ENCODE results near the gene KCNG4. TPM values are rescaled to one million over a fixed set of nuclear protein-coding genes. Genes with fewer than 3 reads are reported as not detected.

Gene KCNG4
- total and polyA plus RNA-seq, 2 donors (not counting 1 experiment from before 2014, with no cell fraction given), result not detected

- no peaks in the 10 kb centered on the region for H3K79me2 ChIP-seq (ENCODE audit: control insufficient read depth, insufficient read depth, low read length)
- no peaks in the 10 kb centered on the region for H3K9me3 ChIP-seq (ENCODE audit: control insufficient read depth, insufficient read depth, low read depth, low read length)
- no peak for DNase-seq (ENCODE audit: low read depth in 2 of 2)
- H4K20me1 ChIP-seq (ENCODE audit: control insufficient read depth, extremely low read depth, insufficient read depth, low read length), result no peaks in the 10 kb centered on the region
- no peak overlapping the region for H2AFZ ChIP-seq (ENCODE audit: low read length)
- H3K4me3 ChIP-seq (replicated peaks in 1 of 4; ENCODE audit: control extremely low read depth in 1 of 4, insufficient read depth in 1 of 4, low read depth in 3 of 4, low read length in 4 of 4), result no peak overlapping the region
- no peak overlapping the region for H3K9ac ChIP-seq (ENCODE audit: insufficient read depth, low read length)
- H3K4me1 ChIP-seq (ENCODE audit: control insufficient read depth, extremely low read depth, insufficient read depth, low read length), result no peaks in the 10 kb centered on the region
- H3K36me3 ChIP-seq (ENCODE audit: control insufficient read depth, insufficient read depth, low read length), result no peaks in the 10 kb centered on the region
- H3K27ac ChIP-seq (ENCODE audit: insufficient read depth, low read length), result no peak overlapping the region
- TF ChIP-seq EZH2 (IDR thresholded peaks at IDR 0.05; ENCODE audit: low read length, missing control alignments) (no peak), CTCF (conservative IDR thresholded peaks at IDR 0.05 in 1 of 2, IDR thresholded peaks at IDR 0.05 in 1 of 2; ENCODE audit: low read depth in 1 of 2, low read length in 2 of 2) (no peak)
- no peak overlapping the region for H3K4me2 ChIP-seq (ENCODE audit: extremely low read depth, insufficient read depth, low read length)
- H3K27me3 ChIP-seq (ENCODE audit: control insufficient read depth, insufficient read depth, low read length), result peaks cover 12% of the 10 kb centered on the region
Measured at GRCh38 chr16:84271037-84271436, 31.2 kb upstream of the KCNG4 start.

GRCh38 chr16:84270531-84270930, 30.7 kb upstream of the KCNG4 start:
- Histone ChIP-seq H3K4me3 (replicated peaks in 1 of 4; ENCODE audit: control extremely low read depth in 1 of 4, insufficient read depth in 1 of 4, low read depth in 3 of 4, low read length in 4 of 4) (no peak overlapping the region), H3K79me2 (ENCODE audit: control insufficient read depth, insufficient read depth, low read length) (no peaks in the 10 kb centered on the region), H3K9ac (ENCODE audit: insufficient read depth, low read length) (no peak overlapping the region), H2AFZ (ENCODE audit: low read length) (no peak overlapping the region), H3K4me2 (ENCODE audit: extremely low read depth, insufficient read depth, low read length) (no peak overlapping the region), H3K9me3 (ENCODE audit: control insufficient read depth, insufficient read depth, low read depth, low read length) (no peaks in the 10 kb centered on the region), H3K4me1 (ENCODE audit: control insufficient read depth, extremely low read depth, insufficient read depth, low read length) (no peaks in the 10 kb centered on the region), H3K27me3 (ENCODE audit: control insufficient read depth, insufficient read depth, low read length) (peaks cover 12% of the 10 kb centered on the region), H4K20me1 (ENCODE audit: control insufficient read depth, extremely low read depth, insufficient read depth, low read length) (no peaks in the 10 kb centered on the region), H3K36me3 (ENCODE audit: control insufficient read depth, insufficient read depth, low read length) (no peaks in the 10 kb centered on the region), H3K27ac (ENCODE audit: insufficient read depth, low read length) (no peak overlapping the region)
- no peak for DNase-seq (ENCODE audit: low read depth in 2 of 2)
- no peak for TF ChIP-seq CTCF (conservative IDR thresholded peaks at IDR 0.05 in 1 of 2, IDR thresholded peaks at IDR 0.05 in 1 of 2; ENCODE audit: low read depth in 1 of 2, low read length in 2 of 2)
- TF ChIP-seq EZH2 (IDR thresholded peaks at IDR 0.05; ENCODE audit: low read length, missing control alignments), result no peak

- no peak for DNase-seq (ENCODE audit: low read depth in 2 of 2)
- no peaks in the 10 kb centered on the region for H3K36me3 ChIP-seq (ENCODE audit: control insufficient read depth, insufficient read depth, low read length)
- peaks cover 12% of the 10 kb centered on the region for H3K27me3 ChIP-seq (ENCODE audit: control insufficient read depth, insufficient read depth, low read length)
- H3K9me3 ChIP-seq (ENCODE audit: control insufficient read depth, insufficient read depth, low read depth, low read length), result no peaks in the 10 kb centered on the region
- no peak overlapping the region for H3K9ac ChIP-seq (ENCODE audit: insufficient read depth, low read length)
- H3K4me1 ChIP-seq (ENCODE audit: control insufficient read depth, extremely low read depth, insufficient read depth, low read length), result no peaks in the 10 kb centered on the region
- H3K4me3 ChIP-seq (replicated peaks in 1 of 4; ENCODE audit: control extremely low read depth in 1 of 4, insufficient read depth in 1 of 4, low read depth in 3 of 4, low read length in 4 of 4), result no peak overlapping the region
- no peak overlapping the region for H2AFZ ChIP-seq (ENCODE audit: low read length)
- TF ChIP-seq CTCF (conservative IDR thresholded peaks at IDR 0.05 in 1 of 2, IDR thresholded peaks at IDR 0.05 in 1 of 2; ENCODE audit: low read depth in 1 of 2, low read length in 2 of 2) (no peak), EZH2 (IDR thresholded peaks at IDR 0.05; ENCODE audit: low read length, missing control alignments) (no peak)
- H3K27ac ChIP-seq (ENCODE audit: insufficient read depth, low read length), result no peak overlapping the region
- no peaks in the 10 kb centered on the region for H3K79me2 ChIP-seq (ENCODE audit: control insufficient read depth, insufficient read depth, low read length)
- H4K20me1 ChIP-seq (ENCODE audit: control insufficient read depth, extremely low read depth, insufficient read depth, low read length), result no peaks in the 10 kb centered on the region
- H3K4me2 ChIP-seq (ENCODE audit: extremely low read depth, insufficient read depth, low read length), result no peak overlapping the region
Measured at GRCh38 chr16:84270071-84270470, 30.3 kb upstream of the KCNG4 start.

Data from fibroblast of lung (primary cell).